Mucosa of descending colon (tissue), 3 donors: ENCODE data around the gene KCNJ1. TPM values are rescaled to one million over a fixed set of nuclear protein-coding genes. Genes with fewer than 3 reads are reported as not detected.

Experiments used
- ATAC-seq: fragments of 200-7000 bp; cut with Tn5 transposase; one replicate; pipeline ENCODE4 v1.9.1; 2020; ENCODE audit warnings: mild to moderate bottlenecking, moderate library complexity
- DNase-seq, 3 donors: peaks; one replicate each; pipeline ENCODE4 v3.0.0-alpha.2; 2020
- H3K36me3 ChIP-seq: fragments of 200-600 bp; one replicate; pipeline ENCODE4 v1.8.0; 2021; ENCODE audit warnings: low read depth, mild to moderate bottlenecking
- H3K4me1 ChIP-seq: fragments of 200-600 bp; one replicate; pipeline ENCODE4 v1.8.0; 2021; ENCODE audit warnings: low read depth, mild to moderate bottlenecking
- H3K4me3 ChIP-seq: fragments of 200-600 bp; one replicate; pipeline ENCODE4 v1.8.0; 2021; ENCODE audit warnings: mild to moderate bottlenecking
- H3K9me3 ChIP-seq: fragments of 200-600 bp; one replicate; pipeline ENCODE4 v1.8.0; 2021; ENCODE audit warnings: mild to moderate bottlenecking
- CTCF ChIP-seq: fragments of 200-600 bp; IDR thresholded peaks from one replicate; pipeline ENCODE4 v1.8.0; 2022; ENCODE audit warnings: antibody characterized with exemption, mild to moderate bottlenecking
- intact Hi-C, 2 donors: fragments of 100-400 bp; cut with DNase I in 1 of 2; cut with micrococcal nuclease in 1 of 2; formaldehyde crosslinking; loops; one replicate each; pipeline versions ENCODE4 v1.11.0 to v1.11.1; 2022; cut with DNase I, micrococcal nuclease
- total RNA-seq, 3 donors: library from RNA; stranded (reverse); fragmentation: NEBNext Ultra II Directional in 2 of 3; extraction: Animal tissue kit (Norgen Biotek cat#: 25700) in 2 of 3; gene quantifications; one replicate each; pipeline versions ENCODE4 v1.2.1 to v1.2.4, GENCODE V29; 2021 to 2023
- donor health status: DM: no; HTN: no; CAD: no; lungs with moderate emphysema.
- donor health status: DM: no; HTN: no; CAD: no.
- donor health status: DM: no; HTN: yes; CAD: no.

The KCNJ1 gene
- total RNA-seq, 3 donors from 2014 or later = not detected

DNA sequence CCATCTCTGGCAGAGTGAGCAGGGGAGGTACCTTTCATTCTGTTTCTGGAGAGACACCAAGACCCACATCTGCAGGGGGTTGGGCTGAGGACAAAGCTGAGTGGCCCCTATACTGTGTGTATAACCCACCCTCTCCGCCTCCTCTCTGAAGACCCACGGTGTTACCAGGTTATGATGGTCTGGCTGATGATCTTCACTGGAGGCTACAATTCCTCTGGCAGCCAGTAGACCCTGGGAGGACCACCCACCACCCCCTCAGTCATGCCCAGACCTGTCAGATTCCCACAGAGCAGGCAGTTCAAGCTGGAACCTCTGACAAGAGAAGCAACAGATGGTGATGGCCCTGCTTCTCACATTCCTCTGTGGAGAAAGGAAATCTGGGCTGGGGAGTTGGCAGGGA is 11.4 kb upstream of the KCNJ1 start:
- ATAC-seq (no peak), DNase-seq (no peak)
- intact Hi-C loops = no loop called here
- no peak for TF ChIP-seq CTCF
- Histone ChIP-seq H3K4me1 (no peaks in the 10 kb centered on the region), H3K4me3 (no peak overlapping the region), H3K9me3 (no peaks in the 10 kb centered on the region), H3K36me3 (no peaks in the 10 kb centered on the region)

GRCh38 chr11:128877726-128878125 is 10.6 kb upstream of the KCNJ1 start:
- H3K4me1 ChIP-seq = no peaks in the 10 kb centered on the region
- H3K9me3 ChIP-seq = no peaks in the 10 kb centered on the region
- H3K36me3 ChIP-seq = no peaks in the 10 kb centered on the region
- DNase-seq = no peak
- no peak overlapping the region for H3K4me3 ChIP-seq
- TF ChIP-seq CTCF = no peak
- intact Hi-C loops = no loop called here
- no peak for ATAC-seq

DNA sequence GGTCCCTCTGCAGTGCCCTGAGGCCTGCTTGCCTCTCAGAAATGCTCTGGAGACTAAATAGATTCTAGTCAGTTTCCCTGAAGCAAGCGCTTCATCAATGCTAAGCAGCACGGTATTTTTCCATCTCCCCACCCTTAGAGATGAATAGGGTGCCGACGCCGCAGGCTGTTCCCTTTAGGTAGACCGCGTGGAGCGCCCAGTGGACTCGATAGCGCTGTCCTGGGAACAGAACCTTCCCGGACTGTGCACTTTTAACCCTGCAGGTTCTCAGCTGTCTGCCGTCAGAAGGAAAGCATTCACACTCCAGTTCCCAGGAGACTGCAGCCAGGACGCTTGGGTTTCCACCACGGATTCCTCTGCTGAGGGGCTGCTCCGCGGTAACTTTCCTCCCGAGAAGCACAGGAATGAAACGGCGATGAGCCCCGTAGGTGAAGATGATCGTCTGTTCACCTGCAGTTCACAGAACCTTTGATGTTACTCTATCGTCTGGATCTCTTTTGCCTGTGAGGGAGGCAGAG is 9.1 kb upstream of the KCNJ1 start:
- DNase-seq (no peak), ATAC-seq (no peak)
- intact Hi-C loops = no loop called here
- Histone ChIP-seq H3K36me3 (no peaks in the 10 kb centered on the region), H3K4me1 (no peaks in the 10 kb centered on the region), H3K4me3 (no peak overlapping the region), H3K9me3 (no peaks in the 10 kb centered on the region)
- TF ChIP-seq CTCF = no peak

GRCh38 chr11:128874427-128874826 is 7.3 kb upstream of the KCNJ1 start:
- intact Hi-C loops = no loop called here
- DNase-seq = no peak
- Histone ChIP-seq H3K9me3 (no peaks in the 10 kb centered on the region), H3K4me1 (no peaks in the 10 kb centered on the region), H3K36me3 (no peaks in the 10 kb centered on the region), H3K4me3 (no peak overlapping the region)
- TF ChIP-seq CTCF = no peak
- no peak for ATAC-seq

DNA sequence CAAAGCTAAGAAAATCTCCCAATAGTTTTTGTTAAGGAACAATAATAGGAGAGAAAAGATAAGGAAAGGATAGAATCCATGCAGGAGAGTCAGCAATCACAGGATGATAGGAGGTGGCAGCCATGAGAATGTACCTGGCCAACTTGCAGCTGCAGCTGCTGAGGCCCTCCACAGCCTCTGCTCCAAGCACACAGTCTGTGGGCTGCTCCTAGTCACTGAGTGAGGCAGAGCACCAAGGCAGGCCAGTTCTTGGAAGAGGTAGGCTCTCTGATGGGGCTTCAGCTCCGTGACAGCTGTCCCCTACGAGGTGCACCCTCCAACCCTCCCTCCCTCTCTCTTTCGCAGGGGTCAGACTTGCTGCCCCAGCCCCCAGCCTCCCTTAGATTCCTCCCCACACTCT is 5.5 kb upstream of the KCNJ1 start:
- Histone ChIP-seq H3K4me3 (no peak overlapping the region), H3K9me3 (no peaks in the 10 kb centered on the region), H3K4me1 (no peaks in the 10 kb centered on the region), H3K36me3 (no peaks in the 10 kb centered on the region)
- ATAC-seq = no peak
- DNase-seq = no peak
- TF ChIP-seq CTCF = no peak
- intact Hi-C loops = no loop called here

DNA sequence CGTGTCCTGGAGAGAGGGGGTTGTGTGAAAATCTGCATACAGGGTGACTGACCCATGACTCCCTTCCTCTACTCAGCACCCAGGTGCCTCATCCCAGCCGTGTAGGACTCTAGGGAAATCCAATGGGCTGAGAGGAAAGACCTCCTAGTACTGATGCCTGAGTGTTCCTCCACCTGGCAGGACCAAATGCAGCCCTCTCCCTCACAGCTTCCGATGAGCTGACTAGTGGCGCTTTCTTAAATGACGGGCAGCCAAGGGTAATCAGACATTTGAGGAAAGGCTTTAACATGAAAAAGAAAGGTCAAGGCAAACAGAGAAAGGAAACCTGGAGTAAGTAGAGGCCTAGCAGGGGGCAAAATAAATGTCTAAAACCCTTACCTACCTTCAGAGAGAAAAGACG is 5.0 kb upstream of the KCNJ1 start:
- Histone ChIP-seq H3K36me3 (no peaks in the 10 kb centered on the region), H3K4me3 (no peak overlapping the region), H3K4me1 (no peaks in the 10 kb centered on the region), H3K9me3 (no peaks in the 10 kb centered on the region)
- DNase-seq (no peak), ATAC-seq (no peak)
- TF ChIP-seq CTCF = no peak
- intact Hi-C loops = no loop called here
